Midbrain (tissue), 1 donor: Measurements from ENCODE around the gene CALB2.
"Not testable (repeated sequence)": the region's sequence is repeated elsewhere in the genome, so short reads cannot be mapped to it uniquely, and the experiment has no call there.

ENCODE experiments used
- DNase-seq: peaks from one replicate; lab custom pipeline; 2025; lab: John Stamatoyannopoulos, UW

The CALB2 gene

GRCh38 chr16:71358464-71358998 is at the start of gene CALB2:
Gene CALB2 (plus strand): TSS chr16:71358723. CDS start chr16:71358793, 70 bp downstream.
- DNase-seq: peak; percentile 54

- peak; percentile 4 for DNase-seq
Measured at GRCh38 chr16:71311553-71312158, 46.9 kb upstream of the CALB2 start.

GRCh38 chr16:71313591-71313990 is 44.9 kb upstream of the CALB2 start:
- not testable (repeated sequence) for DNase-seq

GRCh38 chr16:71315269-71315668 is 43.3 kb upstream of the CALB2 start:
- DNase-seq: no peak

- no peak for DNase-seq
Measured at GRCh38 chr16:71319999-71320398, 38.5 kb upstream of the CALB2 start.

GRCh38 chr16:71327720-71328119 is 30.8 kb upstream of the CALB2 start:
- no peak for DNase-seq

GRCh38 chr16:71328151-71328550 is 30.4 kb upstream of the CALB2 start:
- no peak for DNase-seq

- no peak for DNase-seq
Measured at GRCh38 chr16:71337631-71338030, 20.9 kb upstream of the CALB2 start.

- DNase-seq: no peak
Measured at GRCh38 chr16:71338193-71338592, 20.3 kb upstream of the CALB2 start.

- DNase-seq: no peak
Measured at GRCh38 chr16:71338632-71339031, 19.9 kb upstream of the CALB2 start.

GRCh38 chr16:71339236-71340171 is 19.0 kb upstream of the CALB2 start:
- no peak for DNase-seq

GRCh38 chr16:71340406-71340805 is 18.1 kb upstream of the CALB2 start:
- no peak for DNase-seq

- no peak for DNase-seq
Measured at GRCh38 chr16:71341881-71342280, 16.6 kb upstream of the CALB2 start.

- DNase-seq: no peak
Measured at GRCh38 chr16:71343078-71343477, 15.4 kb upstream of the CALB2 start.

- no peak for DNase-seq
Measured at GRCh38 chr16:71344315-71344905, 14.1 kb upstream of the CALB2 start.

- no peak for DNase-seq
Measured at GRCh38 chr16:71345031-71345430, 13.5 kb upstream of the CALB2 start.

- no peak for DNase-seq
Measured at GRCh38 chr16:71347146-71347545, 11.4 kb upstream of the CALB2 start.

GRCh38 chr16:71348262-71349085 is 10.0 kb upstream of the CALB2 start:
- no peak for DNase-seq

- DNase-seq: no peak
Measured at GRCh38 chr16:71350821-71351557, 7.5 kb upstream of the CALB2 start.

- no peak for DNase-seq
Measured at GRCh38 chr16:71351558-71351901, 7.0 kb upstream of the CALB2 start.

- no peak for DNase-seq
Measured at GRCh38 chr16:71352466-71352865, 6.1 kb upstream of the CALB2 start.
